ENCODE measurements around the gene SMIM8. TPM values are rescaled to one million over a fixed set of nuclear protein-coding genes. Genes with fewer than 3 reads are reported as not detected.
"Not testable (repeated sequence)": the region's sequence is repeated elsewhere in the genome, so short reads cannot be mapped to it uniquely, and the experiment has no call there.

Gene SMIM8, protein sequence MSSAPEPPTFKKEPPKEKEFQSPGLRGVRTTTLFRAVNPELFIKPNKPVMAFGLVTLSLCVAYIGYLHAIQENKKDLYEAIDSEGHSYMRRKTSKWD
- polyA plus RNA-seq (ENCODE audit: insufficient read length in 4 of 4) = 10 to 100 TPM; 18.1 to 28.4 (median 20.8) TPM

- peak; percentile 60 to 68 (median 66) for DNase-seq (ENCODE audit: low read depth in 4 of 4, low spot score in 2 of 4)
Observed at GRCh38 chr6:87322304-87323212, at the start of gene SMIM8. Gene SMIM8, plus strand, starts transcription at chr6:87322588. Its CDS starts 14,444 bp downstream, at chr6:87337032.

DNA sequence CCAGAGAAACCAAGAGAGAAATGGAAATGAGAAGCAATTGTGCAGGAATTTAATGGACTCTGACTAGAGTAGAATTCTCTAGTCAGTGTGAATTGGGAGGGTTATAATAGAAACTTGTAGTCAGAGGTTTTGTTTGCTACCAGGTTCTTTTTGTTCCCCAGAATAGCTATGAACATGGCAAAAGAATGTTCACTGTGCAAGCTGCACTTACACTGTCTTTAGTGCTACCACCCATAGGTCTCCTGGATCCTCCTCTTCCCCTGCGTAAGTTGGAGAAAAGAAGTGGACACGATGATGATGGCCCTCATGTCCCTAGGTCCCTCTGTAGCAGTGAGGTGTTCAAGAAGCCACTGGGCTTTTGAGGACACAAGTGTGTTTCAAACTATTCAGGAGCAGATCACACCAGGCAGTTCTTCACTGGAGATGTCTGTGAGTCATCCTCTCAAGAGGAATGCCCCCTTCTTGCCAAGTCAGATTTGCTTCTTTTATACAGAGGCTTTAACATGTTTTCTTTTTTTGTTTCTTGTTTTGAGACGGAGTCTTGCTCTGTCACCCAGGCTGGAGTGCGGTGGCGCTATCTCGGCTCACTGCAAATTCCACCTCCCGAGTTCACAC, 47.6 kb upstream of the SMIM8 start:
- DNase-seq (ENCODE audit: low read depth in 4 of 4, low spot score in 2 of 4) = no peak

GRCh38 chr6:87276624-87277023, 45.8 kb upstream of the SMIM8 start:
- DNase-seq (ENCODE audit: low read depth in 4 of 4, low spot score in 2 of 4) = no peak

DNA sequence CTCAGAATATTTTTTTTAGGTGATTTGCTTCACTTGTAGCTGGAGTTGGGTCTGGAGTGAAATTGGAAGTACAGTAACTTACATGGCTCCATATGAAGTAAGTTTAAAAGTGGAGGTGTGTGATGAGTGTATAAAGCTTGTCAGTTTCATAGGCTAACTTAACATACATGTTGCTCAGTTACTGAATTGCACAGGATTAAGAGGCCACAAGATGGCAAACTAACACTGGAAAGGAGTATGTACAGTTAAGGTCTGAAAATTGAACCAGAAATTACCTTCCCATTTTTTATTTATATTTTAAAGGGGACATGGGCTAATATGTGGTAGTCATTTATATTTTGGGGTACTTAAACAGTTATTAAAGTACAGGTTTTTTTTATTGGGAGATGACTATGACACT, 45.3 kb upstream of the SMIM8 start:
- no peak for DNase-seq (ENCODE audit: low read depth in 4 of 4, low spot score in 2 of 4)

DNA sequence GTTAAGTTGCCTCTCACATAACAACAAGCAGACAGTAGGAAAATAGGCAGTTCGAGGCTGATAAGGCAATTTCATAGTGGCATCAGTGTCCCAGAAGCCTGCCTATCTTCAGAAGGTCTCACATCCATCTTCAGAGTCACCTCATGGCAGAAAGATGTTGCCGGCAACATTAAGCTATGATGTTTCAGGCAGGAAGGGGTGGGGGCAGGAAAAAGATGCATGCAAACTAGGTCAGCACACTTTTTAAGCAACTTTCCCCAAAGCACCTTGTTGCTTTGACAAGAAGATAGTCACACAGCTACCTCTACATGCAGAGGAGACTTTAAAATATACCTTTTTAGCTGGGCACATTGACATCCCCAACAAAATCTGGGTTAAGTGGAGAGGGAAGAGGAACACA, 43.2 kb upstream of the SMIM8 start:
- DNase-seq (ENCODE audit: low read depth in 4 of 4, low spot score in 2 of 4) = no peak

DNA sequence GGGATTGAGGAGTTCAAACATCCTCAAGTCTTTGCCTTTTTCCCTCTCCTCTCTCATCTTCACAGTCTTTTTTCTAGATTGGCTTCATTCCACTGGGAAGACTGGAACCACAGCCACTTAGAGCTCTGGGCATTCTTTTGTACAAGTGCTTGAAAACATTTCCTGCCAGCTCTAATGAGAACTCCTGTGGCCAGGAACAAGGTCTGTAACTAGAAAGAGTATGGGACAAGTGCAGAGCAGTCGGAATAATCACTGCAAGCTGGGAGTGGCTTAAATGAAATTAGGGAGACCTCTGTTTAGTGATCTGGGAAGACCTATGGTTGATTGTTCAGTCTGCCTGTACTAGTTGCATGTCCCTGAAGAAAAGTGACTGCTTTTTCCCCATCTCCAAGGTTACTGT, 41.0 kb upstream of the SMIM8 start:
- no peak for DNase-seq (ENCODE audit: low read depth in 4 of 4, low spot score in 2 of 4)

- no peak for DNase-seq (ENCODE audit: low read depth in 4 of 4, low spot score in 2 of 4)
Observed at GRCh38 chr6:87282743-87283142, 39.6 kb upstream of the SMIM8 start.

GRCh38 chr6:87283461-87283860, 38.9 kb upstream of the SMIM8 start:
- DNase-seq (ENCODE audit: low read depth in 4 of 4, low spot score in 2 of 4) = no peak

GRCh38 chr6:87287251-87287650, 35.1 kb upstream of the SMIM8 start:
- DNase-seq (ENCODE audit: low read depth in 4 of 4, low spot score in 2 of 4) = no peak

DNA sequence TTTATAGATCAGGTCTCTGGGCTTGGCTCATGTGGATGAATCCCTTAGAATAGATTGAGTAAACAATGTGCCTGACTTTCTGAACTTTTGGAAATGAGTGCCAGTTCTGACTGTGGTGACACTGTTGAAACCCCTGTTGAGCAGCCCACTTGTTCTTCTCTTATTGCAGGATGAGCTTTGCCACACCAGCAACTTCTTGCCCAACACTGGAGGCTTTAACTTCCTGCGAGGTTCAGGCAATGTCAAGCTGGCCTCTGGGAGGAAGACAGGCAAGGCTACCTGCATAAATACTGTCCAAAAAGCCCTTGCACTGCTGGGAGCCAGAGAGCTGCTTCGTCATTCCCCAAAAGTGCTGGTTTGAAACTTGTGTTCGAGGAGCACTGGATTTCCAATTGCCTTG, 32.8 kb upstream of the SMIM8 start:
- DNase-seq (ENCODE audit: low read depth in 4 of 4, low spot score in 2 of 4) = no peak

- DNase-seq (ENCODE audit: low read depth in 4 of 4, low spot score in 2 of 4) = no peak
Observed at GRCh38 chr6:87291883-87292282, 30.5 kb upstream of the SMIM8 start.

- no peak for DNase-seq (ENCODE audit: low read depth in 4 of 4, low spot score in 2 of 4)
Observed at GRCh38 chr6:87293526-87293925, 28.9 kb upstream of the SMIM8 start.

GRCh38 chr6:87297119-87297518, 25.3 kb upstream of the SMIM8 start:
- no peak for DNase-seq (ENCODE audit: low read depth in 4 of 4, low spot score in 2 of 4)

- not testable (repeated sequence) for DNase-seq (ENCODE audit: low read depth in 4 of 4, low spot score in 2 of 4)
Observed at GRCh38 chr6:87301277-87301676, 21.1 kb upstream of the SMIM8 start.

DNA sequence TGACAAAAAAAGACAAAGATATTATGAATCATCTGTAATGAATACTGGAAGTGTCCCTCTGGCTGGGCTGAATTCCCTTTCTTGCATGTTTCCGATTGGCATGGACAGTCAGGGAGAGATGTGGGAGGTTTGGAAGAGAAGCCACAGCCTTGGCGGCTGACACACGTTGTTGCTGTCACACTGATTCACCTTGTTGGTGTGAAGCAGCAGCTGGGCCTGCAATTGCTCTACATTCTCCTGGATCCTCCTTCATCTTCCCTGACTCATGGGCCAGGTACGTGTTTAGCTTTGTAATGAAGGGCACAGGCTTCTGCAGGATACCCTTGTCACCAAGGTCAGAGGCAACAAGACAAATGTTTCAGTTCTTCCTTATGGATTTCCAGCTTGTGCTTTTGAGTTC, 13.4 kb upstream of the SMIM8 start:
- DNase-seq (ENCODE audit: low read depth in 4 of 4, low spot score in 2 of 4) = no peak

DNA sequence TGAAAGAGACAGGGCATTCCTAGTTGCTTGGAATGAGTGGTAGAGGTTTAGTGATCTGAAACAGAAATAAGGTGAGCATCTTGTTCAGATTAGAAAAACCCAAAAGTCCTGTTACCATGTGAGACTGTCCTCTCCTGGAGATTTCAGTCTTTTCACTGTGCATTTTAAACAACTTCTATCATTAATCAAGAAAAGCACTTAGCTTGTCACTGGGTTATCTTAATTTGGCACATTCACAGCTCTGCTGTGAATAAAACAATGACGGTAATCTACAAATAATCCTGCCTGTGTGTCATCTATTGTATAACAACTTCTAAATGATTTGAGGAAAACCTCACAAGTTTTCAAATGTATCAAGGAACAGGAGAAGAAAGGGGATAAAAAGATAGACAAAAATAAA, 9.5 kb upstream of the SMIM8 start:
- no peak for DNase-seq (ENCODE audit: low read depth in 4 of 4, low spot score in 2 of 4)

- no peak for DNase-seq (ENCODE audit: low read depth in 4 of 4, low spot score in 2 of 4)
Observed at GRCh38 chr6:87315071-87315470, 7.3 kb upstream of the SMIM8 start.

DNA sequence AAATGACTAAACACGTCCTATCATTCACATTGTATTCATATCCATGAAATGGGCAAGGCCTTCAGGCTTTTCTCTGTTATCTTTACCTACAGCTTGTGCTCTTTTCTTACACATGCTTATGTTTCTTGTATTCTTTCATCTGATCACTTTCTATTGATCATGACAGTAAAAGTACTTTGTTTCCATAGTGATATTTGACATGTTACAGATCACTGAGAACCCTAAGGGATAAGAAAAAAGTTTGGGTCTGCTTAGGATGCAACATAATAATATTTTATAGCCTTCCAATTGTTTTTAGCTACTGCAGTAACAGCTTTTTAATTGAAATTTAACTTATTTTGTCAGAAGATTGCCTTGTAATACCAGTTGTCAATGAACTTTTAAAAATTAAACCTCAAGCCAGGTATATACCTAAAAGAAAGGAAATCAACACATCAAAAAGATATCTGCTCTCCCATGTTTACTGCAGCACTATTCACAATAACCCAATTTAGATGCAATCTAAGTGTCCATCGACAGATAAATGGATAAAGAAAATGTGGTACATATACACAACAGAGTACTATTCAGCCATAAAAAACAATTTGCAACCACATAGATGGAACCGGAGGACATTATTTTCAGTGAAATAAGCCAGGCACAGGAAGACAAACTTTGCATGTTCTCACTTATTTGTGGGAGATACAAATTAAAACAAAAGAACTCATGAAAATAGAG, 3.0 kb upstream of the SMIM8 start:
- DNase-seq (ENCODE audit: low read depth in 4 of 4, low spot score in 2 of 4) = no peak

GRCh38 chr6:87323880-87324279, 1.5 kb downstream of the SMIM8 start:
- DNase-seq (ENCODE audit: low read depth in 4 of 4, low spot score in 2 of 4) = not testable (repeated sequence)

GRCh38 chr6:87330961-87331360, 8.6 kb downstream of the SMIM8 start:
- DNase-seq (ENCODE audit: low read depth in 4 of 4, low spot score in 2 of 4) = no peak

GRCh38 chr6:87333033-87333432, 10.6 kb downstream of the SMIM8 start:
- DNase-seq (ENCODE audit: low read depth in 4 of 4, low spot score in 2 of 4) = no peak

All from left renal cortex interstitium (tissue), 4 donors.